OCI-M2 (cell line): ENCODE data around the gene AKAP11.

Source experiments
- DNase-seq: peaks from one replicate; lab custom pipeline; 2025; ENCODE audit not compliant: unreplicated experiment; lab: John Stamatoyannopoulos, UW

AKAP11 gene

GRCh38 chr13:42274386-42275097 is 2.6 kb downstream of the AKAP11 start:
- DNase-seq = no peak

- DNase-seq = no peak
Observed at GRCh38 chr13:42275098-42275471, 3.1 kb downstream of the AKAP11 start.

GRCh38 chr13:42275506-42275905 is 3.6 kb downstream of the AKAP11 start:
- DNase-seq = no peak

GRCh38 chr13:42276683-42277082 is 4.7 kb downstream of the AKAP11 start:
- DNase-seq = no peak

- DNase-seq = no peak
Observed at GRCh38 chr13:42277618-42278276, 5.8 kb downstream of the AKAP11 start.

- DNase-seq = no peak
Observed at GRCh38 chr13:42279080-42279479, 7.1 kb downstream of the AKAP11 start.

- no peak for DNase-seq
Observed at GRCh38 chr13:42279986-42280385, 8.0 kb downstream of the AKAP11 start.

- no peak for DNase-seq
Observed at GRCh38 chr13:42280537-42280936, 8.6 kb downstream of the AKAP11 start.

GRCh38 chr13:42283574-42283973 is 11.6 kb downstream of the AKAP11 start:
- DNase-seq = no peak

- DNase-seq = no peak
Observed at GRCh38 chr13:42284068-42284467, 12.1 kb downstream of the AKAP11 start.

- DNase-seq = no peak
Observed at GRCh38 chr13:42298392-42298791, 26.4 kb downstream of the AKAP11 start.

- DNase-seq = no peak
Observed at GRCh38 chr13:42305503-42305902, 33.6 kb downstream of the AKAP11 start.

- DNase-seq = no peak
Observed at GRCh38 chr13:42307461-42307860, 35.5 kb downstream of the AKAP11 start.

- DNase-seq = no peak
Observed at GRCh38 chr13:42312817-42313431, 41.0 kb downstream of the AKAP11 start.

GRCh38 chr13:42318570-42318969 is 46.6 kb downstream of the AKAP11 start:
- DNase-seq = no peak

GRCh38 chr13:42320375-42320787 is 48.4 kb downstream of the AKAP11 start:
- DNase-seq = no peak

- no peak for DNase-seq
Observed at GRCh38 chr13:42322806-42323205, 50.9 kb downstream of the AKAP11 start.

- no peak for DNase-seq
Observed at GRCh38 chr13:42324704-42325103, 52.8 kb downstream of the AKAP11 start.

GRCh38 chr13:42327725-42328124 is 55.8 kb downstream of the AKAP11 start:
- no peak for DNase-seq

GRCh38 chr13:42328672-42329071 is 56.7 kb downstream of the AKAP11 start:
- DNase-seq = no peak

- no peak for DNase-seq
Observed at GRCh38 chr13:42329239-42329638, 57.3 kb downstream of the AKAP11 start.

GRCh38 chr13:42331009-42331408 is 59.1 kb downstream of the AKAP11 start:
- DNase-seq = no peak
